Testis (tissue), 3 donors: ENCODE measurements around the gene TPO. TPM values are rescaled to one million over a fixed set of nuclear protein-coding genes. Genes with fewer than 3 reads are reported as not detected.

ENCODE experiments used
- DNase-seq: peaks from one replicate; pipeline ENCODE4 v3.0.0-alpha.2; 2019
- H3K27ac ChIP-seq, 2 donors: fragments of 200-600 bp; sonication (generic); one replicate each; pipeline ENCODE4 v1.5.1; 2019
- H3K27me3 ChIP-seq: fragments of 200-600 bp; sonication (generic); one replicate; pipeline ENCODE4 v1.5.1; 2019
- H3K36me3 ChIP-seq: fragments of 200-600 bp; sonication (generic); one replicate; pipeline ENCODE4 v1.5.1; 2017; ENCODE audit warnings: low read depth; ENCODE audit errors: missing control alignments
- H3K4me1 ChIP-seq: fragments of 200-600 bp; sonication (generic); one replicate; pipeline ENCODE4 v1.5.1; 2019
- H3K4me3 ChIP-seq, 2 donors: fragments of 200-600 bp; sonication (generic); one replicate each; pipeline ENCODE4 v1.5.1; 2017 to 2019
- H3K9me3 ChIP-seq: fragments of 200-600 bp; sonication (generic); one replicate; pipeline ENCODE4 v1.5.1; 2017
- POLR2A ChIP-seq: fragments of 450-650 bp; IDR thresholded peaks from one replicate; pipeline ENCODE4 v1.6.1; 2017; ENCODE audit warnings: antibody characterized with exemption, mild to moderate bottlenecking, moderate library complexity
- WGBS, 2 donors: methylation state at CpG; one replicate each; pipeline ENCODE4 v1.1.5; 2018; 5-methylcytosine and 5-hydroxymethylcytosine counted together
- intact Hi-C: fragments of 100-400 bp; cut with DNase I; formaldehyde crosslinking; loops from one replicate; pipeline ENCODE4 v1.15.1; 2023; ENCODE audit warnings: low total_unique reads
- polyA plus RNA-seq: library from polyadenylated mRNA; stranded (reverse); fragments of 350-450 nt; fragmentation: Illumina TruSeq; extraction: RNeasy Lipid Tissue Mini Kit (QIAGEN cat#74804); gene quantifications from one replicate; pipeline ENCODE4 v1.2.3, GENCODE V29; 2014; ENCODE audit warnings: low read depth, low replicate concordance; ENCODE audit not compliant: insufficient read depth
- total RNA-seq, 2 donors: library from RNA; depleted of rRNA; stranded (reverse); fragments of >200 nt; gene quantifications; one replicate each; pipeline ENCODE4 v1.2.3, GENCODE V29; 2016
- TF ChIP-seq, protein P1 (sequence below), 3 experiments: fragments of 450-650 bp in 2 of 3; fragments of 200-600 bp in 1 of 3; sonication (generic) in 1 of 3; IDR thresholded peaks; one replicate each; pipeline ENCODE4 v1.5.1; 2016 to 2019; ENCODE audit warnings: antibody characterized with exemption in 3 of 3, mild to moderate bottlenecking in 2 of 3, moderate library complexity in 1 of 3

Gene TPO
- total and polyA plus RNA-seq, 3 donors from 2014 or later, result 2.9 to 5.6 (median 2.9) TPM

DNA sequence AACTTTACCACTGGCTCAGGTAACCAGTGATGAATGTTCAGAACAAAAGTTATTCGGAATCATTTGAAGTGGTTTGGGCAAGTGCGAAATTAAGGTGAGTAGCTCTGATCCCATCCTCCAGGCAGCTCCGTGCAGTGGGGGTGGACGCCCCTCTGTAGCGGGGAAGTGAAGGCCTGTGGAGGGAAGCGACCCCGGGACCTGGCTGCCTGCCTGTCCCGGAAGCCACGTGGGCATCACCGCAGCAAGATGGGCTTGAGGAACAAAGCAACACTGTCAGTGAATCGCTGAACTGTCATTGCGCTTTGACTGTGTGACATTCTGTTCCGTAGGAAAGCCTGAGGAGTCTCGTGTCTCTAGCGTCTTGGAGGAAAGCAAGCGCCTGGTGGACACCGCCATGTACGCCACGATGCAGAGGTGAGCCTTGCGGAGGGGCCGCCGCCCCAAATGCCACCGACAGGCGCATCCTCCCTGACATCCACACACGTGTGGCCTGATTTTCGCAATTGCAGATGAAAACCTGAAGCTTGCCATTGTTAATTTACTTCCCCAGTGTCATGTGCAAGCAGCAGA lies 9.5 kb downstream of the TPO start:
- Histone ChIP-seq H3K36me3 (no peaks in the 10 kb centered on the region), H3K9me3 (no peaks in the 10 kb centered on the region)
- intact Hi-C loops, result no loop called here

DNA sequence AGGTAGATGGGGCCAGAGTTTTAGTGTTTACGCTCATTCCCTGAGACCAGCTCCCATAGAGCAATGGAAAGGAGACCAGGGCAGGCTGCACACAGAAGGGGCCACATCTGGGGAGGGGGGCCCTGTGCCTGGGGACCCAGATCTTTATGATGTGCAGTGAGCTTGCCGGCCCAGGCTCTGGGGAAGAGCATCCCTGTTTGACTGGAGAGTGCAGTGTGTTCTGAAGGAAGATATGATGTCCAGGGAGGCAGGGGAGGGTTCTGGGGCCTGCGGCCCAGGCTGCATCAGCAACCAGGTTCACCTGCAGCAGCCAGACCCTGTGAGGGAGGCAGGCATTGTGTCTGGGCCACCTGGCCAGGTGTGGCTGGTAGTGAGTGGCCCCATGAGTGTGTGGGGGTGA lies 13.8 kb downstream of the TPO start:
- DNase-seq, result no peak
- WGBS, 2 donors, result 92 to 93% methylated on average over 3 of the region's 3 CpGs
- Histone ChIP-seq H3K36me3 (no peaks in the 10 kb centered on the region), H3K4me3 (no peak overlapping the region), H3K4me1 (no peaks in the 10 kb centered on the region), H3K27ac (no peak overlapping the region), H3K9me3 (no peaks in the 10 kb centered on the region), H3K27me3 (no peaks in the 10 kb centered on the region)
- intact Hi-C loops, result no loop called here
- no peak for TF ChIP-seq POLR2A
- TF ChIP-seq, protein P1, sequence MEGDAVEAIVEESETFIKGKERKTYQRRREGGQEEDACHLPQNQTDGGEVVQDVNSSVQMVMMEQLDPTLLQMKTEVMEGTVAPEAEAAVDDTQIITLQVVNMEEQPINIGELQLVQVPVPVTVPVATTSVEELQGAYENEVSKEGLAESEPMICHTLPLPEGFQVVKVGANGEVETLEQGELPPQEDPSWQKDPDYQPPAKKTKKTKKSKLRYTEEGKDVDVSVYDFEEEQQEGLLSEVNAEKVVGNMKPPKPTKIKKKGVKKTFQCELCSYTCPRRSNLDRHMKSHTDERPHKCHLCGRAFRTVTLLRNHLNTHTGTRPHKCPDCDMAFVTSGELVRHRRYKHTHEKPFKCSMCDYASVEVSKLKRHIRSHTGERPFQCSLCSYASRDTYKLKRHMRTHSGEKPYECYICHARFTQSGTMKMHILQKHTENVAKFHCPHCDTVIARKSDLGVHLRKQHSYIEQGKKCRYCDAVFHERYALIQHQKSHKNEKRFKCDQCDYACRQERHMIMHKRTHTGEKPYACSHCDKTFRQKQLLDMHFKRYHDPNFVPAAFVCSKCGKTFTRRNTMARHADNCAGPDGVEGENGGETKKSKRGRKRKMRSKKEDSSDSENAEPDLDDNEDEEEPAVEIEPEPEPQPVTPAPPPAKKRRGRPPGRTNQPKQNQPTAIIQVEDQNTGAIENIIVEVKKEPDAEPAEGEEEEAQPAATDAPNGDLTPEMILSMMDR (IDR thresholded peaks at IDR 0.05), result no peak

More for the DNA sequence above, 9.5 kb downstream of the TPO start:
- WGBS, 2 donors, result 66 to 84% methylated on average over 26 of the region's 26 CpGs
- no peak overlapping the region for H3K27ac ChIP-seq
- peaks cover 14% of the 10 kb centered on the region for H3K4me1 ChIP-seq
- no peak for DNase-seq
- H3K27me3 ChIP-seq, result no peaks in the 10 kb centered on the region
- TF ChIP-seq POLR2A, result no peak
- TF ChIP-seq, protein P1 (IDR thresholded peaks at IDR 0.05), result no peak
- no peak overlapping the region for H3K4me3 ChIP-seq

DNA sequence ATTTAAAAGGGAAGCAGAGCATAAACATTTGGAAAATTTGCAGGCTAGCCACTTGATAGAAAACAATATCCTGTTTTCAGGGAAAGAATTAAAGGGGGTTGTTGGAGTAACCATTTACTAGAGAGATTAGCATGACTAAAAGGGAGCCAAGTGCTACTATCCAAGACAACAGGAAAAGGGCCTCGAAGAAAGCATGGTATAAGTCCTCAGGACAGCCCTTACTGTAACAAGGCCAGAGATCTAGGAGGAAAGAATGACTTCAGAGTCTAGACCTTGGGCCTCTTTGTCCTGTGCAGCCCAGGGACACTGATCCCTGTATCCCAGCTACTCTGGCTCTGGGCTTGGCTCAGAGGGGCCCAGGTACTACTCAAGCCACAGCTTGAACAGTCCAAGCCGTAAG lies 16.6 kb downstream of the TPO start:
- DNase-seq, result no peak
- intact Hi-C loops, result no loop called here
- Histone ChIP-seq H3K9me3 (no peaks in the 10 kb centered on the region), H3K27ac (no peak overlapping the region), H3K36me3 (no peaks in the 10 kb centered on the region), H3K4me1 (no peaks in the 10 kb centered on the region), H3K27me3 (no peaks in the 10 kb centered on the region), H3K4me3 (no peak overlapping the region)
- 79 to 87% methylated on average over 2 of the region's 2 CpGs for WGBS, 2 donors
- TF ChIP-seq POLR2A, result no peak
- TF ChIP-seq, protein P1 (IDR thresholded peaks at IDR 0.05), result no peak

DNA sequence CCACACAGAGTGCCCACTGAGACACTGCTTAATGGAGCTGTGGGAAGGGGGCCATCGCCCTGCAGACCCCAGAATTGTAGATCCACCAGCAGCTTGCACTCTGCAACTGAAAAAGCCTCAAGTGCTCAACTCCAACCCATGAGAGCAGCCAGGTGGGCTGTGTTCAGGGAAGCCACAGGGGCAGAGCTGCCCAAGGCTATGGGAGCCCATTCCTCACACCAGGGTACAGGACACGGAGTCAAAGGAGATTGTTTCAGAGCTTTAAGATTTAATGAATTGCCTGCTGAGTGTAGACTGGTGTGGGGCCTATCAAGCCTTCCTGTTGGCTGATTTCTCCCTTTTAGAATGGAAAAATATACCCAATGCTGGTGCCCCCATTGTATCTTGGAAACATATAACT lies 17.2 kb downstream of the TPO start:
- H3K36me3 ChIP-seq, result no peaks in the 10 kb centered on the region
- no peak overlapping the region for H3K27ac ChIP-seq
- WGBS, 2 donors, result 85 to 100% methylated on average over 2 of the region's 2 CpGs

More for the DNA sequence above, 17.2 kb downstream of the TPO start:
- intact Hi-C loops, result no loop called here
- Histone ChIP-seq H3K4me3 (no peak overlapping the region), H3K27me3 (no peaks in the 10 kb centered on the region), H3K4me1 (no peaks in the 10 kb centered on the region), H3K9me3 (no peaks in the 10 kb centered on the region)
- DNase-seq, result no peak
- TF ChIP-seq POLR2A, result no peak
- TF ChIP-seq, protein P1 (IDR thresholded peaks at IDR 0.05), result no peak
